ENCODE results near the gene MEP1B.
A peak's percentile ranks its signal among the peaks of the same experiment; 100 is the strongest.
"Not testable (repeated sequence)": the region's sequence is repeated elsewhere in the genome, so short reads cannot be mapped to it uniquely, and the experiment has no call there.

The MEP1B gene

DNA sequence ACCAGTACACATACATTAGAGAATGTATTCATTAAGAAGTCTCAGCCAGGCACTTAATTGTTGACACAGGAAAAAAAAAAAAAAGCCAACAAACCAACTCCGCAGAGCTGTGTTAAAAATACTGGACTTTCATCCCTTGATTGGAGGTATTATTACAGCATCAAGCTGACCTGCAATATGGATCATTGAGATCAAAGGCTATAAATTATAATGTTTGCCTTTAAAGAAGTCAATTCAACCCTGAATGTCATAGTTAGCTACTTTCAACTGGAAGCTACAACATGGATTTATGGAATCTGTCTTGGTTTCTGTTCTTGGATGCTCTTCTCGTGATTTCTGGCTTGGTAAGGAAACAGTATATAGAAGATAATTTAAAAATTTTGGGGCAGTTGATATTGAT, at the start of gene MEP1B:
MEP1B (plus strand) TSS at position 250 of the 400 bp plus-strand sequence; CDS start at position 282, 32 bp downstream.
- Histone ChIP-seq H3K27ac (ENCODE audit: low read depth, low read length) (no peak within 1 kb of the TSS), H3K4me3 (ENCODE audit: low read depth in 1 of 5, low read length in 5 of 5) (no peak within 1 kb of the TSS), H3K9me3 (ENCODE audit: control insufficient read depth in 5 of 5, low read length in 5 of 5) (no peaks in the 10 kb centered on the region), H3K27me3 (ENCODE audit: control insufficient read depth in 5 of 5, insufficient read depth in 4 of 5, low read length in 5 of 5) (no peaks in the 10 kb centered on the region), H3K36me3 (ENCODE audit: control insufficient read depth in 5 of 5, insufficient read depth in 5 of 5, low read length in 5 of 5) (no peaks in the 10 kb centered on the region), H3K9ac (ENCODE audit: low read length in 5 of 5) (no peak within 1 kb of the TSS), H3K4me1 (ENCODE audit: control insufficient read depth in 5 of 5, insufficient read depth in 5 of 5, low read length in 5 of 5) (peaks cover 0 to 3% (median 0%) of the 10 kb centered on the region in 5 donors)

DNA sequence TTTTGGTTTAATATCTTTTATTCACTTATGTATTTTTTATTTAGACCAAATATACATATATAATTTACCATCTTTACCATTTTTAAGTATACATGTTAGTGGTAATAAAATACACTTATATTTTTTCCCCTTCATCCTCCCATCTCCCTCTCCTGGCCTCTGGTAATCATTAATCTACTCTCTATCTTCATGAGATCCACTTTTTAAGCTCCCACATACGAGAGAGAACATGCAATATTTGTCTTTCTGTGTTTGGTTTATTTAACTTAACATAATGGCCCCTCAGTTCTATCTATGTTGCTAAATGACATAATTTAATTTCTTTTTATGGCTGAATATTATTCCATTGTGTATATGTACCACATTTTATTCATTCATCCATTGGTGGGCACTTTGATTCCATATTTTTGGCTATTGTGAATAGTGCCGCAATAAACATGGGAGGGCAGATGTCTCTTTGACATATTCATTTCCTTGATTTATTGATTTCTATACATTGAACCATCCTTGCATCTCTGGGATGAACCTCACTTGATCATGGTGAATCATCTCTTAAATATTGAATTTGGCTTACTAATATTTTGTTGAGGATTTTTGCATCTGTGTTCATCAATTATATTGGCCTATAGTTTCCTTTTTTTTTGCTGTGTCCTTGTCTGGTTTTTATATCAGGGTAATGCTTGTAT, 41.5 kb upstream of the MEP1B start:
- Histone ChIP-seq H3K27me3 (ENCODE audit: control insufficient read depth in 5 of 5, insufficient read depth in 4 of 5, low read length in 5 of 5) (no peaks in the 10 kb centered on the region), H3K4me1 (ENCODE audit: control insufficient read depth in 5 of 5, insufficient read depth in 5 of 5, low read length in 5 of 5) (no peaks in the 10 kb centered on the region), H3K9ac (ENCODE audit: low read length in 5 of 5) (no peak overlapping the region), H3K9me3 (ENCODE audit: control insufficient read depth in 5 of 5, low read length in 5 of 5) (peaks cover 0 to 3% (median 0%) of the 10 kb centered on the region in 5 donors), H3K27ac (ENCODE audit: low read depth, low read length) (no peak overlapping the region), H3K36me3 (ENCODE audit: control insufficient read depth in 5 of 5, insufficient read depth in 5 of 5, low read length in 5 of 5) (no peaks in the 10 kb centered on the region), H3K4me3 (ENCODE audit: low read depth in 1 of 5, low read length in 5 of 5) (no peak overlapping the region)

DNA sequence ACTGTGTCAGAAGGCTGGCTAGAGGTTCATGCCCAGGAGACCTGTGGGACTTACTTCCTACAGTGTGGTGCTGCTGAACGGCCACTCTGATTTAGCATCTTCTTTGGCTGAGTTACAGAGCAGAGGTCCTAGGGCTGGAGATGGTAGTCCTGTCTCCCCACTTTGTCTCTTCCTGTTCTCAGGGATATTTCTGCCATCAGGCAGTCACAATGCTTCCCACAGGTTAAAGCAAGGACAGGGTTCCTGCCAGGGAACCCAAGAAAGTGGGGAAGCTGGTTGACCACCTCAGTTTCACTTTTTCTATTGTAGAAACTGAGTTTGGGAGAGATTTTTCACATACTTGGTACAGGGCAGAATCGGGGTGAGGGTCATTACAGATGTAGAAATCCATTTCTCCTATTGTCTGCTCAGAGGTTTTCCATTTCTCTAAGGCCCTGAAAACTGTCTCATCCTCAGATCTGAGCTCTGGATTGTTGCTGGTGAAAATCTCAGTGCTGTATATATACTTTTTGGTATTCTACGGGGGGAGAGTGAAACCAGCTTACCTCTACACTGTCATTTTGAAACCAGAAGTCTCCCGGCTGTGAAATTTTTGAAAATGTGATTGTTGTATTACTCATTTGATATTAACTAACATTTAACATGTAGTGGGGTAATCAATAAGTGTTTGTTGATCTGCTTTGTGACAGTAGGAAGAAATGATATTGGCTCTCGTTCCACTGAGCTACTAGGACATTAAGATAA, 37.0 kb upstream of the MEP1B start:
- Histone ChIP-seq H3K27me3 (ENCODE audit: control insufficient read depth in 5 of 5, insufficient read depth in 4 of 5, low read length in 5 of 5) (no peaks in the 10 kb centered on the region), H3K9ac (ENCODE audit: low read length in 5 of 5) (no peak overlapping the region), H3K36me3 (ENCODE audit: control insufficient read depth in 5 of 5, insufficient read depth in 5 of 5, low read length in 5 of 5) (no peaks in the 10 kb centered on the region), H3K4me1 (ENCODE audit: control insufficient read depth in 5 of 5, insufficient read depth in 5 of 5, low read length in 5 of 5) (peaks cover 0 to 1% (median 1%) of the 10 kb centered on the region in 5 donors), H3K4me3 (ENCODE audit: low read depth in 1 of 5, low read length in 5 of 5) (no peak overlapping the region), H3K27ac (ENCODE audit: low read depth, low read length) (no peak overlapping the region), H3K9me3 (ENCODE audit: control insufficient read depth in 5 of 5, low read length in 5 of 5) (peaks cover 0 to 3% (median 0%) of the 10 kb centered on the region in 5 donors)

DNA sequence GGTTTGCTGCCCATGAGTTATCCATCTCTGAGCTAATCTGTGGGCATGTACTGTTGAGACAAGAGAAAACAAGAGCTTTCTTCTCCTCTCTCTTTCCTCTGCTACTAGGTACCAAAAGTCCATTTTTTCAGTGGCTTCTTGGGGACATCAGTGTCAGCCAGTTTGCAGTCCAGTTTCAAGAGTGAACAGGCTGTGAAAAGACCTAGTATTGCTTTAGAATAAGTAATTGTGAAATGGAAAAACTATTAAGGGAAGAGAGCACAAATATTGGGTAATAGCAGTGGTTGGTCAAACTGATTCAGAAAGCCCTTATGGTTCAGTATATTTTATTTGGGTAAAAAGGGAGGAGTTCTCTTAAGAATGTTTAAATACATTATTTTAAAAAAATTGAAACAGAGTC, 33.0 kb upstream of the MEP1B start:
- Histone ChIP-seq H3K4me1 (ENCODE audit: control insufficient read depth in 5 of 5, insufficient read depth in 5 of 5, low read length in 5 of 5) (peaks cover 0 to 9% (median 7%) of the 10 kb centered on the region in 5 donors), H3K27me3 (ENCODE audit: control insufficient read depth in 5 of 5, insufficient read depth in 4 of 5, low read length in 5 of 5) (no peaks in the 10 kb centered on the region), H3K27ac (ENCODE audit: low read depth, low read length) (no peak overlapping the region), H3K9ac (ENCODE audit: low read length in 5 of 5) (no peak overlapping the region), H3K9me3 (ENCODE audit: control insufficient read depth in 5 of 5, low read length in 5 of 5) (no peaks in the 10 kb centered on the region), H3K36me3 (ENCODE audit: control insufficient read depth in 5 of 5, insufficient read depth in 5 of 5, low read length in 5 of 5) (no peaks in the 10 kb centered on the region), H3K4me3 (ENCODE audit: low read depth in 1 of 5, low read length in 5 of 5) (no peak overlapping the region)

DNA sequence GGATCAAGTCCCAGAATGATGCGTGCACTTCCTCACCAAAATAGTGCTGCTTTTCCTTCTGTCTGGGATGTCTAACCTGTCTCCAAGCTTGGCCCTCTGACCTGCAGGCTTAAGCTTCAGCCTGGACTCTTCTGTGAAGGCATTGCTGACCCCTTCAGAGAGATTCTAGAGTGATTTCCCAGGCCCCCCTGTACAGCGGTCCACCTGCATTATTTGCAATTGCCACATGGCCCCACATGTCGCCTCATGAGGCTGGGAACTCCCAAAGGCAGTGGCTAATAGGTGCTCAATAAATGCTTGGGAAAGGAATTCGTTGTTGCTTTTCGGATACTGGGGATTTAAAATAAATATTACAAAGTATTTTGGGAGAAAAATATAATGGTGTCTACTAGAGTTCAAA, 32.3 kb upstream of the MEP1B start:
- no peak overlapping the region for H3K27ac ChIP-seq (ENCODE audit: low read depth, low read length)
- H3K9me3 ChIP-seq (ENCODE audit: control insufficient read depth in 5 of 5, low read length in 5 of 5), result no peaks in the 10 kb centered on the region
- H3K36me3 ChIP-seq (ENCODE audit: control insufficient read depth in 5 of 5, insufficient read depth in 5 of 5, low read length in 5 of 5), result no peaks in the 10 kb centered on the region
- peaks cover 0 to 9% (median 7%) of the 10 kb centered on the region in 5 donors for H3K4me1 ChIP-seq (ENCODE audit: control insufficient read depth in 5 of 5, insufficient read depth in 5 of 5, low read length in 5 of 5)
- H3K9ac ChIP-seq (ENCODE audit: low read length in 5 of 5), result no peak overlapping the region
- H3K27me3 ChIP-seq (ENCODE audit: control insufficient read depth in 5 of 5, insufficient read depth in 4 of 5, low read length in 5 of 5), result no peaks in the 10 kb centered on the region
- H3K4me3 ChIP-seq (ENCODE audit: low read depth in 1 of 5, low read length in 5 of 5), result no peak overlapping the region

DNA sequence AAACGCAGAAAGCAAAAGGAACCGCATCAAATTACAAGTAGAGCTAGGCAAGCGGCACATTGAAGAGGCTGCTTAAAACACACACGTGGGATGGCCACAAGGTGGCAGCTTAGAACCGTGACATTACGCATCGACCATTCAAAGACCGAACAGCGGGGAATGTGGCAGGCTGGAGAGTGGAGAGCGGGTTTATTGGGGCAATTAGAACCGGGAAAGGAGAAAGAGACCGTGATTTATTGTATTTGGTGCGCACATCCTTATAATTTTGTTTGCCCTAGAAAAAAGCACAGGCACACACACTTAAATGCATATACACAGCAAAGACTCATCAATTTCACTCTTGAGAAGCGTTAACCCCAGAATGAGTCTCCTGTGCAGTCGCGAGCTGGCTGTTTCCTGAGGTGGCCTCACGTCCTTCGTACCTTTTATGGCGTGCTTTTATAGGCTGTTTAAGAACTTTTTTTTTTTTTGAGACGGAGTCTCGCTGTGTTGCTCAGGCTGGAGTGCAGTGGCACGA, 31.7 kb upstream of the MEP1B start:
- no peak overlapping the region for H3K27ac ChIP-seq (ENCODE audit: low read depth, low read length)
- H3K9me3 ChIP-seq (ENCODE audit: control insufficient read depth in 5 of 5, low read length in 5 of 5), result no peaks in the 10 kb centered on the region
- no peak overlapping the region for H3K9ac ChIP-seq (ENCODE audit: low read length in 5 of 5)
- peak overlapping the region; percentile 39 to 61 (median 46) for H3K4me3 ChIP-seq (ENCODE audit: low read depth in 1 of 5, low read length in 5 of 5)
- H3K27me3 ChIP-seq (ENCODE audit: control insufficient read depth in 5 of 5, insufficient read depth in 4 of 5, low read length in 5 of 5), result no peaks in the 10 kb centered on the region
- no peaks in the 10 kb centered on the region for H3K36me3 ChIP-seq (ENCODE audit: control insufficient read depth in 5 of 5, insufficient read depth in 5 of 5, low read length in 5 of 5)
- peaks cover 0 to 9% (median 7%) of the 10 kb centered on the region in 5 donors for H3K4me1 ChIP-seq (ENCODE audit: control insufficient read depth in 5 of 5, insufficient read depth in 5 of 5, low read length in 5 of 5)

DNA sequence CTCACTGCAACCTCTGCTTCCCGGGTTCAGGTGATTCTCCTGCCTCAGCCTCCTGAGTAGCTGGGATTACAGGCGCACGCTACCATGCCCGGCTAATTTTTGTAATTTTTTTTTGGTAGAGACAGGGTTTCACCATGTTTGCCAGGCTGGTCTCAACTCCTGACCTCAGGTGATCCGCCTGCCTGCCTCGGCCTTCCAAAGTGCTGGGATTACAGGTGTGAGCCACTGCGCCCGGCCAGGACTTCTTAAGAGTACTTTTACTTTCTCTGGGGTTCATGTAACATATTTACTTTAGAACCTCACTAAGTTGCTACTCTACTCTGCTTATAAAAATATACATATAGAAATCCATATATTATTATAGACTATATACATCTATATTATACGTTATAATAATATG, 31.2 kb upstream of the MEP1B start:
- H3K27ac ChIP-seq (ENCODE audit: low read depth, low read length); H3K36me3 ChIP-seq (ENCODE audit: control insufficient read depth in 5 of 5, insufficient read depth in 5 of 5, low read length in 5 of 5); H3K9ac ChIP-seq (ENCODE audit: low read length in 5 of 5); H3K9me3 ChIP-seq (ENCODE audit: control insufficient read depth in 5 of 5, low read length in 5 of 5); H3K27me3 ChIP-seq (ENCODE audit: control insufficient read depth in 5 of 5, insufficient read depth in 4 of 5, low read length in 5 of 5); H3K4me1 ChIP-seq (ENCODE audit: control insufficient read depth in 5 of 5, insufficient read depth in 5 of 5, low read length in 5 of 5): not testable (repeated sequence)
- peak overlapping the region in 3 of 5 donors; percentile 39 to 61 (median 49) for H3K4me3 ChIP-seq (ENCODE audit: low read depth in 1 of 5, low read length in 5 of 5)

DNA sequence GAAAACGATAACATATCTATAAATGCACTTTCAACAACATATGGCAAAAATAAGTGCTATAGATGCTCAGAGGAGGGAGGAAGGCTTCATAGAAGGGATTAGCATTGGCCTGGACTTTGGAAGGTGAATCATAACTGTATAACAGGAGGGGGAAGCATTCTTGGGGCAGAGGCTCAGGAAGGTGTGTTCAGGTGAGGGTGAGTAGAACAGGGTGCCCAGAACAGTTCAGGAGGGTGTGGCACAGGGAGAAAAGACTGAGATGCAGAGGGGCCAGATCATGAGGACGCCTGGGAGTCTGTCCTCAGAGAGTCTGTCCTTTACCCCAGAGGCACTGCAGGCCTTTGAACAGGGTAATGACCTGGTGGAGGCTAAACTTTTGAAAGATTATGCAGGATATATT, 29.3 kb upstream of the MEP1B start:
- H3K36me3 ChIP-seq (ENCODE audit: control insufficient read depth in 5 of 5, insufficient read depth in 5 of 5, low read length in 5 of 5), result no peaks in the 10 kb centered on the region
- no peak overlapping the region for H3K27ac ChIP-seq (ENCODE audit: low read depth, low read length)
- no peak overlapping the region for H3K4me3 ChIP-seq (ENCODE audit: low read depth in 1 of 5, low read length in 5 of 5)

DNA sequence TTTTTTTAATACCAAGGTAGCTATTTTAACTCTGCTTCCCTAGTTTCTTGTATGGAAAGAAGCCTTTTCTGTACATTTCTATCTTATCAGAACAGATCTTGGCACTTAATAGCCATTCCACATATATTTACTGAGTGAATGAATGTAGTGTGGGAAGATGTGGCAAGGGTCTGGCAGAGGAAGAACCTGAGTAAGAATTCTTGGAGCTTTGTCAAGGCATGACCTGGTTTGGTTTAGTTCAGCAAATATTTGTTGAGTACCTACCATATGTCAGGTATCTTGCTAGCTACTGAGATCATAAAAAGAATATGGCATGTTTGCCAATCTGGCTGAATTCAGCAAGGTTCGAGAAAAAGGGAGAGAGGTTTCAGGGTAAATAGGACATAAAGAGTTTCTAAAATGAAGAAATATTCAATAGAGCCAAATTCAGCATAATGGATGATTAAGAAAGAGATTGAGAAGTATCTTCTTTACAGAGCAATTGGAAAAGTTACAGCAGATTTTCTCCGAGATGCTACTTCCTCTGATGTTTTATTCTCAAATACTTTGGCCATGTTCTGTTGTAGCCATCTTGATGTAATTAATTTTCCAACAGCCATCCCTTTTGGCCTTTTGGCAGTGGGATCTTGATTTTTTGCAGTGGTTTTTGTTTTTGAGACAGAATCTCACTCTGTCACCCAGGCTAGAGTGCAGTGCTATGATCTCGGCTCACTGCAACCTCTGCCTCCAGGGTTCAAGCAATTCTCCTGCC, 21.7 kb upstream of the MEP1B start:
- Histone ChIP-seq H3K27me3 (ENCODE audit: control insufficient read depth in 5 of 5, insufficient read depth in 4 of 5, low read length in 5 of 5) (no peaks in the 10 kb centered on the region), H3K9ac (ENCODE audit: low read length in 5 of 5) (no peak overlapping the region), H3K4me1 (ENCODE audit: control insufficient read depth in 5 of 5, insufficient read depth in 5 of 5, low read length in 5 of 5) (no peaks in the 10 kb centered on the region), H3K36me3 (ENCODE audit: control insufficient read depth in 5 of 5, insufficient read depth in 5 of 5, low read length in 5 of 5) (no peaks in the 10 kb centered on the region), H3K27ac (ENCODE audit: low read depth, low read length) (no peak overlapping the region), H3K9me3 (ENCODE audit: control insufficient read depth in 5 of 5, low read length in 5 of 5) (no peaks in the 10 kb centered on the region), H3K4me3 (ENCODE audit: low read depth in 1 of 5, low read length in 5 of 5) (no peak overlapping the region)

More for the DNA sequence above, 29.3 kb upstream of the MEP1B start:
- peaks cover 0 to 9% (median 7%) of the 10 kb centered on the region in 5 donors for H3K4me1 ChIP-seq (ENCODE audit: control insufficient read depth in 5 of 5, insufficient read depth in 5 of 5, low read length in 5 of 5)
- no peaks in the 10 kb centered on the region for H3K27me3 ChIP-seq (ENCODE audit: control insufficient read depth in 5 of 5, insufficient read depth in 4 of 5, low read length in 5 of 5)
- no peak overlapping the region for H3K9ac ChIP-seq (ENCODE audit: low read length in 5 of 5)
- no peaks in the 10 kb centered on the region for H3K9me3 ChIP-seq (ENCODE audit: control insufficient read depth in 5 of 5, low read length in 5 of 5)

DNA sequence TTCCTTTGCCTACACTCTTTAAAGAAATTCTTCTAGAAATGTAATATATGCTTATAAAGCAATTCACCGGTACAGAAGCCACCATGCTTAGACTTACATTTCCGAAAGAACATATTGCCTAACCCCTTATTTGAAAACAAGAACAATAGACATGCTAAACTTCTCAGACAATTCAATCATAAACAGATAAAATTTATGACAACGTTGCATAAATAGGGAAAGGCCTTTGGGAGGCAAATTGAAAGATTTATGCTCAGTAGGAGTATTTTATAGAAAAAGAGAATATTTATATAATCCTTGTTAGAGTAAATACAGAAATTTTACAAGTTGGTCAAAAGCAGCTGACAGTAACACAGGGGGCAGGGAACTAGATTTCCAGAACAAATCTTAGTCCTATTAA, 16.2 kb upstream of the MEP1B start:
- no peak overlapping the region for H3K9ac ChIP-seq (ENCODE audit: low read length in 5 of 5)
- H3K9me3 ChIP-seq (ENCODE audit: control insufficient read depth in 5 of 5, low read length in 5 of 5), result no peaks in the 10 kb centered on the region
- no peaks in the 10 kb centered on the region for H3K36me3 ChIP-seq (ENCODE audit: control insufficient read depth in 5 of 5, insufficient read depth in 5 of 5, low read length in 5 of 5)
- H3K4me1 ChIP-seq (ENCODE audit: control insufficient read depth in 5 of 5, insufficient read depth in 5 of 5, low read length in 5 of 5), result no peaks in the 10 kb centered on the region
- no peak overlapping the region for H3K27ac ChIP-seq (ENCODE audit: low read depth, low read length)
- H3K27me3 ChIP-seq (ENCODE audit: control insufficient read depth in 5 of 5, insufficient read depth in 4 of 5, low read length in 5 of 5), result no peaks in the 10 kb centered on the region
- H3K4me3 ChIP-seq (ENCODE audit: low read depth in 1 of 5, low read length in 5 of 5), result no peak overlapping the region

Measured in subcutaneous abdominal adipose tissue (tissue), 5 donors.